GM18517 (cell line): ENCODE data around the gene CARNS1.

ENCODE experiments used
- ATAC-seq: cut with Tn5 transposase; IDR thresholded peaks from one replicate; pipeline ENCODE4 v1.9.1; 2021; ENCODE audit warnings: mild to moderate bottlenecking, moderate library complexity; ENCODE audit not compliant: unreplicated experiment

CARNS1 gene

DNA sequence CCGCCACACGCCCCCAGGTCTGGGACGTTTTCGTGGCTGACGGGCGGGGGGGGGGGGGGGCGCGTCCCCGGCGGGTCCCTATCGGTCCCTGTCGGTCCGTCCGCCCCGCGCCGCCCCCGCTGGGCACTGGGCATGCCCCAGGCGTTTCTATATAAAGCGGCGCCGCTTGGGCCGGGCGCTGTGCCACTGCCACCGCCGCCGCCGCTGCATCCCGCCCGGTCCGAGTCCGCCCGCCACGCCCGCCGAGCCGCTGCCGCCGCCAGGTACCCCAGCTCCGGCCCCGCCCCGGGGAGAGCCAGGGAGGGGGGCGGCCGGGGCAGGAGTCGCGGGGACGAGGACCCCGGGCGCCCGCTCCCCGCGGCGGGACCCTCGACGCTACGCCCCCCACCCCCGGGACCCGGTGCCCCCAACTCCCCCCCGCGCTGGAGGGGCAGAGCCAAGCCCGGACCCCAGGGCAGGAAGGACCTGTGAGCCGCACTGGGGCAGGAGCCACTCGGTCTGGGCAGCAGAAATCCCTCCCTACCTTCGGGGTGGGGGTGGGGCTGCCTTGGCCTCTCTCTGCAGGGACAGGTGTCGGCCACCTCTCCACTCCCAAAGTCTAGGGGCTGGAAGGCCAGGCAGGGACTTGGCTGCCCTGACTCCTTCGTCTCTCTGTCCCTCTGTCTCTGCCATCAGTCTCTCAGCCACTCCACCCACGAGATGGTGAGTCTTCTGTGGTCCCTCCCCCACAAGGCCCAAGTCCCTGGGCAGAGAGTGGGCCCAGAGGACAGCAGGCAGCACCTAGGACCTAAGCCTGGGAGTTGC, at the start of gene CARNS1:
TSS of gene CARNS1 (plus strand) at position 178 of the 804 bp plus-strand sequence. CDS start at position 700, 522 bp downstream.
- ATAC-seq: no peak

- no peak for ATAC-seq
Measured at GRCh38 chr11:67365736-67366444, 49.6 kb upstream of the CARNS1 start.

DNA sequence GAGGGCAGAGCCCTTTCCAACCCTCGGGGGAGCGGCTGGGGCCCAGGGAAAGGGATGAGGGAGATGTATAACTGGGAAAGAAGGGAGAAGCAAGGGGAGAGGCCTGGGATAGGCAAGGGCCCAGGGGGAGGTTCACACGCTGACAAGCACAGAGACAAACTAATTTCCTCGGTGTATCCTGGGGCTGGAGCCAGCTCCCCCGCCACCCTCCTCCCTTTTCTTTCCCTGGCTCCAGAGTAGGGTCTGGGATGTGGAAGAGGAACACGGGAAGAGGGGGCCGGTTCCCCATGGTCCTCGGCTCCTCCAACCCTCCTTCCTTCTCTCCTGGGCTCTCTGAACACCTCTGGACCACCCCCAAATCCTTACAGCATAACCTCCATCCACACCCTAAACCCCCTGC, 48.9 kb upstream of the CARNS1 start:
- ATAC-seq: no peak

- no peak for ATAC-seq
Measured at GRCh38 chr11:67366961-67367760, 48.3 kb upstream of the CARNS1 start.

DNA sequence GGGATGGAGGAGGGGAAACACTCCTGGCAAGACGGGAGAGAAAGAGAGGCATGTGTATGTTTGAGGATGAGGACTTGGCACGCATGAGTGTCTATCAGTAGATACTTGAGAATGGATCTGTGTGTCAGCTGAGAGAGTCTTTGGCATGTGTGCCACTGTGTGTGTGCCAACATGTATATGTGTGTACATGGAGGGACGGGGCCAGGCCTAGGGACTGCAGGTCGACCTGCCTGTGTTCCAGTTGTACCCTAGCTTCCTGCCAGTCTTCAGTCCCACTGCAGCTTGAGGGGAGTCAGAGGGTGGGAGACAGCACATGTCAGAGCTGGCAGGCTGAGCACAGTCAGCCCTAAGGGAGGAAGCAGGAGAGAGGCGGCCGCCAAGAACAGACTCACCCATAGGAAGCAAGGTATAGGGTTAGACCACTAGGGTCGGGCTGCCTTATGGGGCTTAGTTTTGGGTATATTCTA, 47.7 kb upstream of the CARNS1 start:
- no peak for ATAC-seq

- ATAC-seq: no peak
Measured at GRCh38 chr11:67368621-67369020, 46.9 kb upstream of the CARNS1 start.

- no peak for ATAC-seq
Measured at GRCh38 chr11:67369275-67369674, 46.2 kb upstream of the CARNS1 start.

- ATAC-seq: no peak
Measured at GRCh38 chr11:67369801-67370284, 45.6 kb upstream of the CARNS1 start.

DNA sequence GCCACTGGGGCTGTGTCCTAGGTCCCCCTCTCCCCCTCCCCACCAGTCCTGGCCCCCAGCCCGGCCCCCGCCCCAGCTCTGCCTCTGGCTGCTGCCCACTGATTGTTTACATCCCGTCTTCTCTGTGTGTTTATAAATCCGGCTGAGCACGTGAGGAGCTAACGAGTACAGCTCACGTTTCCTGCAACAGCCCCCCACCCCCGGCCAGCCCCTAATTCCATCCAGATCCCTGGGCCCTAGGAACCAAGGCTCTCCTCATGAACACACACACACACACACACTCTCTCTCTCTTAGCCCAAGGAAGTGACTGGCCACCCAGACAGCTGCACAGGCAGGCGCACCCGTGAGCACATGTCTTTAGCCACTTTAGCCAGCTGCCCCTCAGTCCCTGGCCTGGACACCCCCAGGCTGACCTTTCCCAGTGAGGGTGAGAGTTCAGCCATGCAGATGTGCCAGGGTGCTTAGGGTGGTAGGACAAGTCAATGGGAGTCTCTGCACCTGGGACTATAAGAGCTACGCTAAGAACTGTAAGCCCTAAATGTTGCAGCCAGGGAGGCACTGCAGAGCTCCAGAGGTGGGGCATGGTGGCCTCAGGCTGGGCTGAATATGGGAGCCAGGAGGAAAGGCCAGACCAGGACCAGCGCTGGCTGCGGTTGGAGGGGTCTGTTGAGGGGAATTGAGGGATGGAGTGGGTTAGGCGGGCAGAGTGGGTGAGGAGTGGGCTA, 45.0 kb upstream of the CARNS1 start:
- no peak for ATAC-seq

DNA sequence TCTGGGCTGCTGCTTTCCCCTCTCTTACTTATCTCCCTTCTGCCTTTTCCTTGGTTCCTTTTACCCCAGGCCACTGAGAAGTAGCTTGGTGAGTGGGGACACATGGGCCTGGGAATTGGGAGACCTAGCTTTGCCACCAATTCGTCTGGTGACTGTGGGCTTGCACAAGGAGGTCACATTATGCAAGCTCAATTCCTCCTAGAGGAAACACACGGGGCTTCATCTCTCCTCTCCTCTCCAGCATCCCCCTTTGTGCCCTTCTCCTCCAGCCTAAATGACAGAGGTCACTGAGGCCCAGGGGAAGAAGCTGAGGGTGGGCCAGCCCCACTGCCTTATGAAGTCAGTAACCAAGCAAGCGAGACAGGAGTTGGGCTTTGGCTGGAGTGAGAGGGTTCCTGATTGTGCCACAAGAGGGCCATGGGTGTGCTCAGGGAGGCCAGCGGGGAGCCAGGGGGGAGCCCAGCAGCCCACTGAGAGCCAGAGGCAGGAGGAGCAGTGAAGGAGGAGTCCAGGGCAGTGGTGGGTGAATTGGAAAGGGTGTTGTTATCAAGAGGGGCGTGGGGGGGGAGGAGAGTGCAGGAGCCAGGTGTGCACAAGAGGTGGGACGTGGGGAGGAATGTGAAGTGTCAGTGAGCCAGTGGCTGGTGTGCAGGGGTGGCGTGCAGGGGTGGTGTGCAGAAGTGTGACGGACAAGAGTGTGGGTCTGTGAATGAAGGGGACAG, 44.1 kb upstream of the CARNS1 start:
- ATAC-seq: no peak

- ATAC-seq: no peak
Measured at GRCh38 chr11:67371911-67372320, 43.6 kb upstream of the CARNS1 start.

DNA sequence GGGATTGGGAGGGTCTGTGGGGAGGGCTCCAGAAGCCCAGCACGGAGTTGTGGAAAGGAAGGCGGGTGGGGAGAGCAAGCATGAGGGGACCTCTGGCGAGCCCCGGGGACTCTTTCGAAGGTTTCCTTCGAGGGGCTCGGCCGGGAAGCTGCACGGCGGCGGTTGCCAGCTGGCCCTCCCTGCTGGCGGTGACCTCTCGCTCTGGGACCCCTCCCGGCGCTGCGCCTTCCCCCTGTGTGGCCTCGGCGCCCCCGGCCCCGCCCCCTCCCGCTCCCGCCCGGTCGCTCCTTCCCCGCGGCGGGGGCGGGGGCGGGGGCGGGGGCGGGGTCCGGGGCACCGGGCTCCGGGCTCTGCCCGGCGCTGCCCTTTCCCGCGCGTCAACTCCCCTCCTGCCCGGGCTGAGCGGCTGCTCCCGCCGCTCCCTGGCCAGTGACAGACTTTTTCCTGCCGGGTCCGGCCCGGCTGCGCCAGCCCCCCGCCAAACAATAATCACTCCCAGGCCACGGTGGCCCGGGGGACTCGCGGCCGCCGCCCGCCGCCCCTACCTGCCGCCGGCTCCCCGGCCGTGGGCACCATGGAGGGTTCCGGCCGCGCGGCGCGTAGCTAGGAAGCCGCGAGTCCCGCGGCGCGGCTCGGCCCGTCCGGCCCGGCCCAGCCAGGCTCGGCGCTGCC, 43.0 kb upstream of the CARNS1 start:
- ATAC-seq: no peak

GRCh38 chr11:67372993-67373647, 42.4 kb upstream of the CARNS1 start, which contains the start of gene CLCF1:
Gene CLCF1, minus strand, starts transcription at chr11:67373598. Its CDS starts 59 bp downstream, at chr11:67373539.
- no peak for ATAC-seq

GRCh38 chr11:67373648-67374570, 41.6 kb upstream of the CARNS1 start:
- ATAC-seq: no peak

GRCh38 chr11:67374571-67375281, 40.8 kb upstream of the CARNS1 start:
- ATAC-seq: no peak

DNA sequence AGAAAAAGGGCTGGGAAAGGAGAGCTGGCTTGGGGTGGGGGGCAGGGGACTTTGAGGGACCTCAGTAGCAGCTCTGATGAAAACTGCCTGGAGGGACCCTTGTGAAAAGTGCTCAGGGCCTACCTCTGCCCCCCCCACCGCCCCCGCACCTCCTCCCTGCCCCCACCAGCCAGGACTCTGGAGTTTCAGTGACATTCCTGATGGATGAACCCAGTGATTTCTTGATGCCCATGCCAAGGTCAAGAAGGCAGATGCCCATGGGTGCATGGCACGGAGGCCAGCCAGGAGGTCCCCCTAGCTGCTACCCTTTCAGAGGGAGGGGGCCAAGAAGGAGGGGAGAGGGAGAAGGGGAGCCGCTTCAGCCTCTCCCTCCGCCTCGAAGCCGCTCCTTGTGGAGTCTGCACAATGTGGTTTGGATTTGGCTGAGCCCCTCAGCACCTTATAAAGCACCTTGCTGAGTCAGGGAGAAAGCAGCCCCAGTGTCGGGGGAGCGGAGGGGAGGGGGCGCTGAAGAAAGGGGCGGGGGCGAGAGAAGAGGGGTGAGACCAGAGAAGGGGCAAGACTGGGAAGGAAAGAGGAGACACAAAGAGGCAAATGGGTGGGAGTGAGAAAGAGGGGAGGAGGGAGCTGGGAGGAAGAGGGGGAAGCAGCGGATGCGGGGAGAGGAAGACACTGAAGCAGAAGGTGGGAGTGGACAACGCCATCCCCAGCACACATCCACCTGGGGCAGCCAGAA, 40.0 kb upstream of the CARNS1 start:
- ATAC-seq: no peak
